Measurements from ENCODE around the gene SART1. TPM values are rescaled to one million over a fixed set of nuclear protein-coding genes. Genes with fewer than 3 reads are reported as not detected.
A peak's percentile ranks its signal among the peaks of the same experiment; 100 is the strongest.

Gene SART1
- total RNA-seq, 4 donors from 2014 or later: 32.3 to 96.1 (median 39.7) TPM

GRCh38 chr11:65960824-65961266 is 689 bp upstream of the SART1 start:
- peaks cover 10 to 35% (median 24%) of the 10 kb centered on the region in 3 donors for H3K4me1 ChIP-seq
- H3K4me3 ChIP-seq: peak overlapping the region; percentile 85 to 100
- TF ChIP-seq EP300 (IDR thresholded peaks at IDR 0.05) (no peak), CTCF (IDR thresholded peaks at IDR 0.05) (no peak), POLR2A (IDR thresholded peaks at IDR 0.05) (no peak), POLR2AphosphoS5 (IDR thresholded peaks at IDR 0.05) (no peak)
- H3K9me3 ChIP-seq: no peaks in the 10 kb centered on the region
- peaks cover 0 to 24% of the 10 kb centered on the region in 2 donors for H3K36me3 ChIP-seq
- 29 to 41% methylated on average over 9 to 13 of the region's 16 CpGs for whole genome bisulfite sequencing, 2 donors (ENCODE audit: low coverage in 1 of 2)
- ATAC-seq: no peak
- peak overlapping the region; percentile 73 to 98 (median 90) for H3K27ac ChIP-seq
- peaks cover 29% of the 10 kb centered on the region for H3K27me3 ChIP-seq

- no peak for TF ChIP-seq POLR2A (IDR thresholded peaks at IDR 0.05)
- TF ChIP-seq EP300 (IDR thresholded peaks at IDR 0.05): no peak
- no peak for TF ChIP-seq CTCF (IDR thresholded peaks at IDR 0.05)
- TF ChIP-seq POLR2AphosphoS5 (IDR thresholded peaks at IDR 0.05): no peak
- Histone ChIP-seq H3K9me3 (no peaks in the 10 kb centered on the region), H3K36me3 (peaks cover 0 to 37% of the 10 kb centered on the region in 2 donors), H3K27me3 (peaks cover 17% of the 10 kb centered on the region), H3K4me3 (peak overlapping the region; percentile 85 to 100), H3K4me1 (peaks cover 10 to 35% (median 24%) of the 10 kb centered on the region in 3 donors), H3K27ac (peak overlapping the region; percentile 66 to 98 (median 90))
- no peak for ATAC-seq
- 6 to 8% methylated on average over 4 to 11 of the region's 13 CpGs for whole genome bisulfite sequencing, 2 donors (ENCODE audit: low coverage in 1 of 2)
These were observed 619 bp downstream of the SART1 start for GRCh38 chr11:65962141-65962564.

- peaks cover 0 to 64% of the 10 kb centered on the region in 2 donors for H3K36me3 ChIP-seq
These were observed 3.4 kb downstream of the SART1 start for GRCh38 chr11:65964906-65965305.

GRCh38 chr11:65965986-65966762 is 4.6 kb downstream of the SART1 start:
- Histone ChIP-seq H3K9me3 (no peaks in the 10 kb centered on the region), H3K27me3 (no peaks in the 10 kb centered on the region), H3K36me3 (peaks cover 0 to 72% of the 10 kb centered on the region in 2 donors), H3K4me1 (peaks cover 10 to 27% (median 19%) of the 10 kb centered on the region in 3 donors), H3K27ac (no peak overlapping the region), H3K4me3 (no peak overlapping the region)
- WGBS, 2 donors (ENCODE audit: low coverage in 1 of 2): 76 to 89% methylated on average over 6 to 9 of the region's 36 CpGs
- TF ChIP-seq EP300 (IDR thresholded peaks at IDR 0.05): no peak
- TF ChIP-seq CTCF (IDR thresholded peaks at IDR 0.05): no peak
- no peak for TF ChIP-seq POLR2A (IDR thresholded peaks at IDR 0.05)
- no peak for TF ChIP-seq POLR2AphosphoS5 (IDR thresholded peaks at IDR 0.05)
- ATAC-seq: no peak

More at GRCh38 chr11:65964906-65965305, 3.4 kb downstream of the SART1 start:
- 100% methylated on average over 1 of the region's 10 CpGs; no CpG with 5 or more reads in 1 of the 2 donors for WGBS, 2 donors (ENCODE audit: low coverage in 1 of 2)
- Histone ChIP-seq H3K9me3 (no peaks in the 10 kb centered on the region), H3K27me3 (no peaks in the 10 kb centered on the region), H3K4me1 (peaks cover 10 to 35% (median 24%) of the 10 kb centered on the region in 3 donors), H3K4me3 (no peak overlapping the region), H3K27ac (no peak overlapping the region)
- ATAC-seq: no peak
- TF ChIP-seq CTCF (IDR thresholded peaks at IDR 0.05) (no peak), POLR2A (IDR thresholded peaks at IDR 0.05) (no peak), POLR2AphosphoS5 (IDR thresholded peaks at IDR 0.05) (no peak), EP300 (IDR thresholded peaks at IDR 0.05) (no peak)

Measured in gastroesophageal sphincter (tissue), 4 donors.